GM12872 (cell line): ENCODE data around the gene DICER1.

Experiments
- CTCF ChIP-seq: IDR thresholded peaks from 3 replicates; pipeline ENCODE4 v1.5.1; 2011; ENCODE audit warnings: low read depth, mild to moderate bottlenecking, low read length, moderate library complexity; ENCODE audit not compliant: insufficient read depth

DICER1 gene

DNA sequence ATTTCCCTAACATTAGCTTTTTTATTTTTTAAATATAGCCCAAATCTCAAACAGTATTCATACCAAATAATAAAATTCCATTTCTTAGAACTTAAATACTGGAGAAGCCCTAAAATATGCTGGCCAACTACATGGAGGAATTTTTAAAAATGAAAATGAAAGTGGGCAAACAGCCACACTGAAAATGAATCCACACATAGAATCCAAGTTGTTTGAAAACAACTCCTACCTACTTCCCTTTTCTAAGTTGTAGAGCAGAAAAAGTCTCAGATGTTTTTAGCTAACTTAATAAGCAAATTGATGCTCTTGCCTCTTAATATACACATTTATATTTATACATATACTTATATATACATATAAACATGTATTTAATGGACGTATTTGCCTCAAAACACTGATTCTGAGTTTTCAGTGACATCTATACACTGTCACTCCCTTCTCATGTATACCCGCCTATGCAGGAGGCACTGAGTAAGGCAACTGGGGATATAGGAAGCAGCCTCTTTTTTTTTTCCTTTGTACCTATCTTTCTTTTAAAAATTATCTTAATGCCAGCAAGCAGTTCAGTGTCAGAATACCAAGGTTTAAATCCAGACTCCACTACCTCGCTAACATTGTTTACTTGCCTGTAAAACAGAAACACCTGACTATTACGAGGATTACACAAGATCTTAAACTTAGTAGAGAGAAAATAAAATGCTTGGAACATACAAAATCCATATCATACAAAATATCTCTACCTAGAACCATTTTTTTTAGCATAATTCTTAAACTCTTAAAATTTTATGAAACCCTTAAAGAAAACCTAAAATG lies 13.3 kb downstream of the DICER1 start:
- no peak for TF ChIP-seq CTCF

DNA sequence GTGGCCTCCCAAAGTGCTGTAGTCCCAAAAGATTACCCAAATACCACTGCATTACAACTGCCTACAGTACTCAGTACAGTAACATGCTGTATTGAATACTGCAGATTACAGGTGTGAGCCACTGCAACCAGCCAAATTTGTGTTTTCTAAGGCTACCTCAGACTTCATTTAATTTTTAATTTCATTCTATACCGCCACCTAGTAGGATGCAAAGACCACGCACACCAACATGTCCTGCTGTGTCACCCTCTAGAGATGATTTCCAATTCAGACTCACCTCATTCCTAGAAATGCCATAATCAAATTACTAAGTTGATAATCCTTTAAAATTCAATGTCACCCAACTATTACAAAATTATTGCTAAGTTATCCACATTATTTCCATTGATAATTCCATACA lies 15.1 kb downstream of the DICER1 start:
- TF ChIP-seq CTCF: no peak

DNA sequence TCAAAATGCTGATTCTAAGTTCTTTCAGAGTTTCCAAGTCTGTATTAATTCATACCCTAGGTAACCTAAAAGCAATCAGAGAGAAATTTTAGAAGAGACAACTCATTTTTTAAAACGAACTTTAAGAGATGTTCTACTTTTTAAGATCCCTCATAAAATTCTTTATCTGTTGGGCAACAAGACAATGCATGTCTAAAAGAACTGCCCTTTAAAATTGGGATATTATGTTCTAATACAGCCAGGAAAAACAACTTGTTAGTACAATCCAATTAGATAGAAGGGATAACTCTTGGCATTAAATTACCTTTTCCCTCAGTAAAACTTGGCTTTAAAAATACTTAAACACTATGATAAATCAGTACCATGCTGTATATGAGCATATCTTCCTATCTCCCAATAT lies 15.6 kb downstream of the DICER1 start:
- no peak for TF ChIP-seq CTCF

- TF ChIP-seq CTCF: no peak
Observed at GRCh38 chr14:95140060-95140858, 17.1 kb downstream of the DICER1 start.

DNA sequence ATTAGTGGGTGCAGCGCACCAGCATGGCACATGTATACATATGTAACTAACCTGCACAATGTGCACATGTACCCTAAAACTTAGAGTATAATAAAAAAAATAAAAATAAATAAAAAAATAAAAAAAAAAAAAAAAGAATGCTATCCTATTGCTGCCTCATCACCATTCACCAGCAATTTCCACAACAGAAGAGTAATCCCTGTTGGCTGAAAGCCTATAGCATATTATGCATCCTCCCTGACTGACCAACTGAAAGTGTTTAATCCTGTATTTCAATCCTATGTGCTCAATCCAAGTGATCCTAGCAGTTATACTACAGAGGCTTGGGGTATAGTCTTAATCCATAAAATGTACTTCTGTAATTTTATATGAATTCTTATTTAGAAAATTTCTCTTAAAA lies 18.5 kb downstream of the DICER1 start:
- no peak for TF ChIP-seq CTCF

- no peak for TF ChIP-seq CTCF
Observed at GRCh38 chr14:95137804-95138167, 19.5 kb downstream of the DICER1 start.

- no peak for TF ChIP-seq CTCF
Observed at GRCh38 chr14:95137164-95137803, 20.0 kb downstream of the DICER1 start.
